Measurements from ENCODE around the gene VSIG4. TPM values are rescaled to one million over a fixed set of nuclear protein-coding genes. Genes with fewer than 3 reads are reported as not detected.

Gene VSIG4
- total and polyA plus RNA-seq, 12 donors, result 2.9 to 106 (median 14.8) TPM

GRCh38 chrX:66013194-66013816 lies 26.6 kb downstream of the VSIG4 start:
- Histone ChIP-seq H3K4me1 (peaks cover 0 to 83% (median 0%) of the 10 kb centered on the region in 9 donors), H3K27me3 (peaks cover 0 to 14% (median 0%) of the 10 kb centered on the region in 7 donors), H3K4me3 (peak overlapping the region in 1 of 10 donors; percentile 17), H3K36me3 (peaks cover 0 to 5% (median 0%) of the 10 kb centered on the region in 9 donors), H3K9me3 (no peaks in the 10 kb centered on the region), H3K27ac (peak overlapping the region in 2 of 10 donors; percentile 40 to 88)
- TF ChIP-seq CTCF (IDR thresholded peaks at IDR 0.05), result no peak
- intact Hi-C loops (cut with DNase I), result no loop called here
- ATAC-seq, result peak in 3 of 8 donors; percentile 11 to 62 (median 53)
- WGBS, 2 donors, result 66 to 81% methylated on average over 5 of the region's 5 CpGs
- no peak for DNase-seq

- Histone ChIP-seq H3K9me3 (no peaks in the 10 kb centered on the region), H3K27me3 (peaks cover 0 to 14% (median 0%) of the 10 kb centered on the region in 7 donors), H3K4me3 (no peak overlapping the region), H3K36me3 (no peaks in the 10 kb centered on the region), H3K27ac (peak overlapping the region in 1 of 10 donors; percentile 88), H3K4me1 (peaks cover 0 to 78% (median 0%) of the 10 kb centered on the region in 9 donors)
- ATAC-seq, result peak in 4 of 8 donors; percentile 18 to 58 (median 30)
- 42 to 43% methylated on average over 1 of the region's 1 CpG for WGBS, 2 donors
- intact Hi-C loops (cut with DNase I), result no loop called here
- DNase-seq, result no peak
- TF ChIP-seq CTCF (IDR thresholded peaks at IDR 0.05), result no peak
Observed at GRCh38 chrX:66012094-66012534, 27.8 kb downstream of the VSIG4 start.

GRCh38 chrX:66009231-66009845 lies 30.5 kb downstream of the VSIG4 start:
- ATAC-seq (no peak), DNase-seq (no peak)

More at GRCh38 chrX:66009231-66009845, 30.5 kb downstream of the VSIG4 start:
- 72 to 88% methylated on average over 3 of the region's 3 CpGs for WGBS, 2 donors
- no peak for TF ChIP-seq CTCF (IDR thresholded peaks at IDR 0.05)
- intact Hi-C loops (cut with DNase I), result no loop called here
- peaks cover 0 to 73% (median 0%) of the 10 kb centered on the region in 9 donors for H3K4me1 ChIP-seq
- peaks cover 0 to 20% (median 0%) of the 10 kb centered on the region in 7 donors for H3K27me3 ChIP-seq
- H3K9me3 ChIP-seq, result no peaks in the 10 kb centered on the region
- no peaks in the 10 kb centered on the region for H3K36me3 ChIP-seq
- no peak overlapping the region for H3K4me3 ChIP-seq
- no peak overlapping the region for H3K27ac ChIP-seq

Measured in heart right ventricle (tissue), 16 donors.